MM.1S (cell line): ENCODE data around the gene ETFB.

Experiments
- DNase-seq: peaks from one replicate; pipeline ENCODE4 v3.0.0-alpha.2; 2015
- H2AFZ ChIP-seq: fragments of 300-600 bp; sonication (generic); 2 replicates; pipeline ENCODE4 v1.6.0; 2016; ENCODE audit warnings: antibody characterized with exemption, low read length
- H3F3A ChIP-seq: fragments of 300-600 bp; sonication (generic); 2 replicates; pipeline ENCODE4 v1.6.1; 2016; ENCODE audit warnings: mild to moderate bottlenecking, antibody characterized with exemption, low read length, moderate library complexity, mixed read lengths; ENCODE audit not compliant: insufficient read depth
- H3K27ac ChIP-seq: fragments of 300-600 bp; sonication (generic); 2 replicates; pipeline ENCODE4 v1.5.1; 2016; ENCODE audit warnings: mild to moderate bottlenecking, low read length
- H3K27me3 ChIP-seq: fragments of 300-600 bp; sonication (generic); replicated peaks from 2 replicates; pipeline ENCODE4 v1.6.0; 2016; ENCODE audit warnings: low read length; ENCODE audit not compliant: insufficient read depth
- H3K36me3 ChIP-seq: fragments of 300-600 bp; sonication (generic); replicated peaks from 2 replicates; pipeline ENCODE4 v1.6.1; 2016; ENCODE audit warnings: mild to moderate bottlenecking, low read length, mixed read lengths; ENCODE audit not compliant: insufficient read depth
- H3K4me1 ChIP-seq: fragments of 300-600 bp; sonication (generic); 2 replicates; pipeline ENCODE4 v1.6.1; 2016; ENCODE audit warnings: low read length, mixed read lengths
- H3K4me2 ChIP-seq: fragments of 300-600 bp; sonication (generic); 2 replicates; pipeline ENCODE4 v1.6.0; 2016; ENCODE audit warnings: low read depth, low read length
- H3K4me3 ChIP-seq: fragments of 300-600 bp; sonication (generic); 2 replicates; pipeline ENCODE4 v1.5.1; 2016; ENCODE audit warnings: low read length, mixed read lengths
- H3K79me2 ChIP-seq: fragments of 300-600 bp; sonication (generic); 2 replicates; pipeline ENCODE4 v1.6.1; 2016; ENCODE audit warnings: mixed run types, low read length, mixed read lengths
- H3K9ac ChIP-seq: fragments of 300-600 bp; sonication (generic); 2 replicates; pipeline ENCODE4 v1.6.1; 2016; ENCODE audit warnings: low read length, mixed read lengths
- H3K9me2 ChIP-seq: fragments of 300-600 bp; sonication (generic); replicated peaks from 2 replicates; pipeline ENCODE4 v1.6.1; 2016; ENCODE audit warnings: mild to moderate bottlenecking, low read length, mixed read lengths; ENCODE audit not compliant: insufficient read depth
- H3K9me3 ChIP-seq: fragments of 300-600 bp; sonication (generic); replicated peaks from 2 replicates; pipeline ENCODE4 v1.6.1; 2016; ENCODE audit warnings: mild to moderate bottlenecking, low read length, mixed read lengths; ENCODE audit not compliant: insufficient read depth
- H4K20me1 ChIP-seq: fragments of 300-600 bp; sonication (generic); 2 replicates; pipeline ENCODE4 v1.6.1; 2016; ENCODE audit warnings: mild to moderate bottlenecking, low read length, moderate library complexity, mixed read lengths; ENCODE audit not compliant: insufficient read depth
- EZH2 ChIP-seq: fragments of 300-600 bp; sonication (generic); optimal IDR thresholded peaks from 2 replicates; pipeline ENCODE3; 2017; ENCODE audit warnings: low read depth, mild to moderate bottlenecking, antibody characterized with exemption, low read length, mixed read lengths
- EZH2phosphoT487 ChIP-seq: fragments of 300-600 bp; sonication (generic); IDR thresholded peaks from 2 replicates; pipeline ENCODE4 v1.6.1; 2018; ENCODE audit warnings: antibody characterized with exemption, low read length
- TF ChIP-seq, protein P1 (sequence below): fragments of 300-600 bp; sonication (generic); IDR thresholded peaks from 2 replicates; pipeline ENCODE4 v1.5.1; 2016; ENCODE audit warnings: antibody characterized with exemption, low read length, mixed read lengths

The ETFB gene

DNA sequence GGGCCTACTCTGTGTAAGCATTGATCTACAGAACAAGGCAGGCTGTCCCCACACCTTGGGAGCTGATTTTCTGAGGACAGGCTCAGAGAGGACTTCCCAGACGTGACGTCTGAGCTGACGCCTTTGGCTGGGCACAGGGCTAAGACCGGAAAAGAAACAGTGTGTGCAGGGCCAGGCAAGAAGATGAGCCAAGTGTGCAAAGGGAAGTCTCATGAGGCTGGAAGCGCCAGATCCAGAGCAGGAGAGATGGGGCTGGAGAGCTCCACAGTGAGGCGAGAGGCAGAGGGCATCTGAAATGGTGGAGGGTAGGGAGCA, 42.1 kb downstream of the ETFB start:
- Histone ChIP-seq H3K27me3 (no peaks in the 10 kb centered on the region), H3K36me3 (no peaks in the 10 kb centered on the region), H3K4me3 (no peak overlapping the region), H3K79me2 (no peaks in the 10 kb centered on the region), H3K9me2 (no peaks in the 10 kb centered on the region), H3F3A (no peaks in the 10 kb centered on the region), H3K4me1 (no peaks in the 10 kb centered on the region), H4K20me1 (no peaks in the 10 kb centered on the region), H3K9ac (no peak overlapping the region), H3K9me3 (no peaks in the 10 kb centered on the region), H3K27ac (no peak overlapping the region), H2AFZ (no peak overlapping the region), H3K4me2 (no peak overlapping the region)
- DNase-seq: no peak
- TF ChIP-seq EZH2: no peak
- no peak for TF ChIP-seq EZH2phosphoT487
- TF ChIP-seq, protein P1, sequence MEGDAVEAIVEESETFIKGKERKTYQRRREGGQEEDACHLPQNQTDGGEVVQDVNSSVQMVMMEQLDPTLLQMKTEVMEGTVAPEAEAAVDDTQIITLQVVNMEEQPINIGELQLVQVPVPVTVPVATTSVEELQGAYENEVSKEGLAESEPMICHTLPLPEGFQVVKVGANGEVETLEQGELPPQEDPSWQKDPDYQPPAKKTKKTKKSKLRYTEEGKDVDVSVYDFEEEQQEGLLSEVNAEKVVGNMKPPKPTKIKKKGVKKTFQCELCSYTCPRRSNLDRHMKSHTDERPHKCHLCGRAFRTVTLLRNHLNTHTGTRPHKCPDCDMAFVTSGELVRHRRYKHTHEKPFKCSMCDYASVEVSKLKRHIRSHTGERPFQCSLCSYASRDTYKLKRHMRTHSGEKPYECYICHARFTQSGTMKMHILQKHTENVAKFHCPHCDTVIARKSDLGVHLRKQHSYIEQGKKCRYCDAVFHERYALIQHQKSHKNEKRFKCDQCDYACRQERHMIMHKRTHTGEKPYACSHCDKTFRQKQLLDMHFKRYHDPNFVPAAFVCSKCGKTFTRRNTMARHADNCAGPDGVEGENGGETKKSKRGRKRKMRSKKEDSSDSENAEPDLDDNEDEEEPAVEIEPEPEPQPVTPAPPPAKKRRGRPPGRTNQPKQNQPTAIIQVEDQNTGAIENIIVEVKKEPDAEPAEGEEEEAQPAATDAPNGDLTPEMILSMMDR: no peak

- H3K79me2 ChIP-seq: no peaks in the 10 kb centered on the region
- H3K9me2 ChIP-seq: no peaks in the 10 kb centered on the region
- no peak overlapping the region for H3K4me3 ChIP-seq
- no peaks in the 10 kb centered on the region for H3K27me3 ChIP-seq
- no peaks in the 10 kb centered on the region for H3K36me3 ChIP-seq
- no peaks in the 10 kb centered on the region for H3K4me1 ChIP-seq
- DNase-seq: no peak
- H2AFZ ChIP-seq: no peak overlapping the region
- H3F3A ChIP-seq: no peaks in the 10 kb centered on the region
- no peak overlapping the region for H3K9ac ChIP-seq
- H3K4me2 ChIP-seq: no peak overlapping the region
- H3K27ac ChIP-seq: no peak overlapping the region
- no peaks in the 10 kb centered on the region for H3K9me3 ChIP-seq
- no peaks in the 10 kb centered on the region for H4K20me1 ChIP-seq
- TF ChIP-seq EZH2 (no peak), EZH2phosphoT487 (no peak)
- TF ChIP-seq, protein P1: no peak
Observed at GRCh38 chr19:51323481-51324166, 42.6 kb downstream of the ETFB start.

DNA sequence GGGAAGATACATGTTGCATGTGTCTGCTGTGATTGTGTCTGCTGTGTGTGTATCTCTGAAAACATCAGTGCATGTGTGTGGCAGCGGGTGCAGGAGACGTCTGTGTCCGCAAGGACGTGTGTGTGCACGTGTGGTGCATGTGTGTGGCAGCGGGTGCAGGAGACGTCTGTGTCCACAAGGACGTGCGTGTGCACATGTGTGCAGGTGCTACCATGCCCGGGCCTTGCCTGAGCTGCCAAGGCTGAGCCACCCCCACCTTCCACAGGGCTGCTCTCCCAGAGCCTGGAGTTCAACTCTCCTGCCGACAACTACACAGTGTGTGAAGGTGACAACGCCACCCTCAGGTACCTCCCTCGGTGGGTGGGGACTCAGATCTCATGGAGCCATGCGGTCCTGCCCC, 44.4 kb downstream of the ETFB start:
- no peak for TF ChIP-seq EZH2
- no peak for TF ChIP-seq EZH2phosphoT487
- TF ChIP-seq, protein P1: no peak

More for the DNA sequence above, 44.4 kb downstream of the ETFB start:
- Histone ChIP-seq H3K4me3 (no peak overlapping the region), H3K4me2 (no peak overlapping the region), H3K9ac (no peak overlapping the region), H2AFZ (no peak overlapping the region), H3K36me3 (no peaks in the 10 kb centered on the region), H3K4me1 (no peaks in the 10 kb centered on the region), H3F3A (no peaks in the 10 kb centered on the region), H3K27me3 (no peaks in the 10 kb centered on the region), H3K27ac (no peak overlapping the region), H4K20me1 (no peaks in the 10 kb centered on the region), H3K9me2 (no peaks in the 10 kb centered on the region), H3K79me2 (no peaks in the 10 kb centered on the region), H3K9me3 (no peaks in the 10 kb centered on the region)
- DNase-seq: no peak
